Measurements from ENCODE around the gene PHLDA3.

Gene PHLDA3

GRCh38 chr1:201468844-201469644 is at the start of gene PHLDA3:
Gene PHLDA3 (minus strand): TSS chr1:201469188. CDS start chr1:201468786, 402 bp downstream.
- peak; percentile 88 for DNase-seq (ENCODE audit: low read depth)

DNA sequence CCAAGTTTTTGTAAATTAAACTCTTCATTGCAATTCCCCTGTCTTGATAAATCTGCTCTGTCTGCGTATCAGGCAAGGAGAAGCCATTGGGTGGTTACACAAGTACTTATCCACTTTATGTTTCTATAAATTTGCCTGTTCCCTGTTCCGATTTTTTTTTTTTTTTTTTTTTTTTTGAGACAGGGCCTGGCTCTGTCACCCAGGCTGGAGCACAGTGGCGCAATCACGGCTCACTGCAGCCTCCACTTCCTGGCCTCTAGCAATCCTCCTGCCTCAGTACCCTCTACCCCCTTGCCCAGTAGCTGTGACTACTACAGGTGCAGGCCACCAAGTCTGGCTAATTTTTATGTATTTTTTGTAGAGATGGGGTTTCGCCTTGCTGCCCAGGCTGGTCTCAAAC is 49.1 kb upstream of the PHLDA3 start:
- no peak for DNase-seq (ENCODE audit: low read depth)

DNA sequence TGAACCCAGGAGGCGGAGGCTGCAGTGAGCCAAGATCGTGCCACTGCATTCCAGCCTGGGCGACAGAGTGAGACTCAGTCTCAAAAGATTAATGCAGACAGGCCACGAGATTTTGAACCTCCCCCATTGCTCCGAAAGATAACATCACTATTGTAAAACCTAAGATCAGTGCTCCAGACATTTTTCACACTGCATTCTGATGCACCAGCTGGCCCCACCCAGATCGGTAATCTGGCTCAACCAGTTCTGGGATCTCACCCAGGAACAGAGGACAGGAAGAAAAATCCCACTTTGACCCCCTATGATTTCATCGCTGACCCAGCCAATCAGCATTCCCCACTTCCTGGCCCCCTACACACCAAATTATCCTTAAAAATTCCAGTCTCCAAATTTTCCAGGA is 48.6 kb upstream of the PHLDA3 start:
- DNase-seq (ENCODE audit: low read depth) = no peak

DNA sequence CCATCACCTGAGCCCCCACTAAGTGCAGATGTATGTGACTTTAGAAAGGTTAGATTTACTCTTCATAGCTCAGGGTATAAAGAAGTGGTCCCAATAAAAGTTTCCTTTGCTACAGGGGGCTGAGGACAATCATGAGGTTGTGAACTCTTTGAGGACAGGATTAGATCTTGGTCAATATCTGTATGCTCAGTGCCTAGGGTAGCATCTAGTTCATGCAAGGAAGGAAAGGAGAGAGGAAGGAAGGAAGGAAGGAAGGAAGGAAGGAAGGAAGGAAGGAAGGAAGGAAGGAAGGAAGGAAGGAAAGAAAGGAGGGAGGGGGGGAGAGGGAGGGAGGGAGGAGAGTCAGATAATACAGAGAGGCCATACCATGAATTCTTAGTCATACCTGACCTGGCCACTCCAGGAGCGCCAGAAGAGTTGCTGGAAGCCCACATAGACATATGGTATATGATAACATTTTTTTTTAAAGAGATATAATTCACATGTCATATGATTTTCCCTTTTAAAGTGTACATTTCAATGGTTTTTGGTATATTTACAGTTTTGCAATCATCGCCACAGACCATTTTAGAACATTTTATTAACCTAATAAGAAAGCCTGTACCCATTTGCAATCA is 47.6 kb upstream of the PHLDA3 start:
- no peak for DNase-seq (ENCODE audit: low read depth)

DNA sequence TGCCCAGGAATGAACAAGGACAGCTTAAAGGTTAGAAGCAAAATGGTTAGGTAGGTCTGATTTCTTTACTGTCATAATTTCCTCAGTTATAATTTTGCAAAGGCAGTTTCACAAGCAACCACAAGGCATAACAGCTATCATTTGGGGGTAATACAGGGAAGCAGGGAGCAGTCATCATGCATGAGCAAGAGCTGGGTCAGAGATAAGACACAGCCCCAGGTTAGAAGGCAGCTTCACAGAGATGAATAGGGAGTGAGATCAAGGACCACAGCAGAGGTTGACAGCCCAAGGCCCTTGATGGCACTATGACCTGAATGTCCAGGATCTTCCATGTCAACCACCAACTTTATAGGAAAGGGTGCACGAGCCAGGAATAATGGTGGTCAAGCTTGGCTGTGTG is 46.9 kb upstream of the PHLDA3 start:
- DNase-seq (ENCODE audit: low read depth) = peak; percentile 84

GRCh38 chr1:201515062-201515750 is 46.2 kb upstream of the PHLDA3 start:
- DNase-seq (ENCODE audit: low read depth) = no peak

- no peak for DNase-seq (ENCODE audit: low read depth)
These were observed 45.5 kb upstream of the PHLDA3 start for GRCh38 chr1:201514466-201514865.

DNA sequence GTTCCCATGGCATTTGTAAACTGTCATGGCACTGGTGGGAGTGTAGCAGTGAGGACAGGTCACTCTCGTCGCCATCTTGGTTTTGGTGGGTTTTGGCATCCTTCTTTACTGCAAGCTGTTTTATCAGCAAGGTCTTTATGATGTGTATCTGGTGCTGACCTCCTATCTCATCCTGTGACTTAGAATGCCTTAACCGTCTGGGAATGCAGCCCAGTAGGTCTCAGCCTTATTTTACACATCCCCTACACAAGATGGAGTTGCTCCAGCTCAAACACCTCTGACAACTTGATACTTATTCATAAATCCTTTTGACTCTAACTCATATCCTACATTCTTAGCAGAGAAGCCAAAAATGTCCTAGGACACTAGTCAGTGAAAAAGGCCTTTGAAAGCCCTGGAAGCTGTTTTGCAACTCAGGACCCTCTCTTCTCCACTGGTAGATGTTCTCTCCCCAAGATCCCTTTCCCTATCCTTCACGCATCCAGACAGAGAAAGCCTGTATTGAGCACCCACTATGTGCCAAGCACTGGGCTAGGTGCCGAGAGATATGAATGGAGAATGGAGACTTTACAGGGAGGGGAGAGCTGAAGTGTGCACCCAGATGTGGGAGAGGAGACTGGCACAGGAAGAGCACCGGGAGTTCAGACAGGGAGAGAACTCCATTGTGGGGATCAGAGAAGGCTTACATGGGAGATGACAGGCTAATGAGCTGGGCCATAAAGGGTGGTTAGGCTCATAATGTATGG is 44.7 kb upstream of the PHLDA3 start:
- DNase-seq (ENCODE audit: low read depth) = no peak

DNA sequence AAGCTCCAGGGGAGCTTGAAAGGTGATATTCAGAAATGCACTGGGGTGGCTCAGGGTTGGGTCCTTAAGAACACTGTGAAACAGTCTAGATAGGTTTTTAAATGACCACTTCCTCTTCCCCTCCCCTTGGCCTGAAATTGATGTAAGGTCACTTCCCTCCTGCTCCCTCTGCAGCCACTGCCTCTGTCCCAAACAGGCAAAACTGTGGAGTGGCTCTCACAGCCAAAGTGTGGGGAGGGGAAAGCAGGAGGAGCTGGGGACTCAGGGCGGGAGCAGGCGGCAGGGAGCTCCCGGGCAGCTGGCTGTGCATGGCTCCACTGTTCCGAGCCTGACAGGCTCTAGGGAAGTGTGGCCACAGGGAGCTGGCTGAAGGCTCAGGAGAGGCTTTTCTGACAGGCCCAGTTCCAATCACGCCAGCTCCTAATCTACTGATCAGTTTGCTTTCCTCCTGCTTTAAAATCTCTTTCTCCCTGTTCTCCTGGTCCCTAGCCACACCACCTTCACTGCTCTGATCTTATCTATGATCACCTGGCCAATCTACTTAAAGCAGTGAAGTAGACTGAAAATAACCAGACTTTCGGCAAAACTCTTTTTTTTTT is 43.1 kb upstream of the PHLDA3 start:
- no peak for DNase-seq (ENCODE audit: low read depth)

- no peak for DNase-seq (ENCODE audit: low read depth)
These were observed 42.5 kb upstream of the PHLDA3 start for GRCh38 chr1:201511396-201511940.

DNA sequence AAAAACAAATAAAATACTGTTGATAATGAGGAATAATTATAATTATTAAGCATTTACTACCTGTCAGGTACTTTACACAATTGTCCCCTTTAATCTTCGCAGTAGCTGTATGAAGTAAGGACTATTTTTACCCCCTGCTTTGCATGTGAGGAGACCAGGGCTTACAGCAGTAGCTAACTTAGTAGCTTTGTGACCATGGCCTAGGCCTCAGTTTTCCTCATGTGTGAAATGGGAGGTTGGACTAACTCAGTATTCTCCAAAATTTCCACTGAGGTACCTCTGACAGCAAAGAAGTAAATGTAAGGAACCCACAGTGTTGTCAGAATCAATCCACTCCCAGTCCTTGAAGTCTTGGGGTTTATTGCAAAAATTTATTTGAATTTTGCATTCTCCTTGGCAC is 41.7 kb upstream of the PHLDA3 start:
- DNase-seq (ENCODE audit: low read depth) = no peak

- no peak for DNase-seq (ENCODE audit: low read depth)
These were observed 40.8 kb upstream of the PHLDA3 start for GRCh38 chr1:201509601-201510374.

DNA sequence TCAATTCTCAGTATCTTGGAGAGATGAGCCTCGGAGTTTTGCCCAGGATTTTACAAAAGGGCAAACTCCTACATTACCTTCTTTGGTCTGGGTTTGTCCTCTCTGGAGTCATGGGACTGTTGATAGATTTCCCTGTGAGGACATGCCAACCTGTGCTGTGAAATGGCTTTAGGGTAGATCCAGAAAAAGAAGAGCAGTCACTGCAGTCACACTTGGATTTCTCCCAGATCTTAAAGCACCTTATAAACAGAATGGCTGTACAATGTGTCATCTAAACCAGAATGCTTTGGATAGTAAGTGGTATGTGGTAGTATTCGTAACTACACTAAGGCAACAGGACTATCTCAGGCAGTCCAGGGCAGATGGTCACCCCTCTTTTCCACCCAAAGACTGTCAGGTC is 39.8 kb upstream of the PHLDA3 start:
- peak; percentile 69 for DNase-seq (ENCODE audit: low read depth)

DNA sequence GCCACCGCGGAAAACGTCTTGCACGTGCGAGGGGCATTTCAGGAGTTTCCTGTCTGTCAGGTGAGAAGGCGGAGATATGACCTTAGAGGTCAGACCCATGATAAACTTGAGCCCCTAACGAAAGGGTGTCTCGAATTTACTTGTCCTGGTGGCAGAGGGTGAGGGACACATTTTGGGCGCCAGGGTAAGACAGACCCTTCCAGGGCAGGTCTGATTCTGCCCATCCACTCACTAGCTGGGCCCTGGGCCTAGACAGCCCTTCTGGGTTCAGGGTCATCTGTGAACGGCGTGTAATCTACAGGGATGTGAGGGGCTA is 38.3 kb upstream of the PHLDA3 start:
- DNase-seq (ENCODE audit: low read depth) = no peak

GRCh38 chr1:201506557-201507359 is 37.8 kb upstream of the PHLDA3 start, which contains the start of gene CSRP1:
Gene CSRP1 (minus strand): TSS chr1:201507123. CDS start chr1:201496303, 10,820 bp downstream.
- peak; percentile 85 for DNase-seq (ENCODE audit: low read depth)

DNA sequence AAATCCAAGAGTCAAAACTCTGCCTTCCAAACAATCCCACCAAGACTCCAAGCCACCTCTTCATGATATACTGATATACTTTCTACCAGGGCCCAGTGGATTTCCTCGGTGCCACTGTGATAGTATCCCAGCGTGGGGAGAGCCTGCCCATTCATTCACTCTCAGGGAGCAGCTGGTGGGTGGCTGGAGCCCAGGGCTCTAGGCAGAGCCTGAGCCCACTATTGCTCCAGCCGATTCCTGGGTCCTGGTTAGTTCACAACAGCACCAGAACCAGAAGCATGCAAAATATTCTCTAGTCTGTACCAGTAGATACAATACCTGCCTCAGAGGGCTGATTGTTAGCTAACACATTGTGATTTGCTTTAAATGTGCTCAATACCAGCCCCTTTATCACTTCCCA is 37.1 kb upstream of the PHLDA3 start:
- no peak for DNase-seq (ENCODE audit: low read depth)

GRCh38 chr1:201505503-201505890 is 36.5 kb upstream of the PHLDA3 start:
- DNase-seq (ENCODE audit: low read depth) = peak; percentile 60

DNA sequence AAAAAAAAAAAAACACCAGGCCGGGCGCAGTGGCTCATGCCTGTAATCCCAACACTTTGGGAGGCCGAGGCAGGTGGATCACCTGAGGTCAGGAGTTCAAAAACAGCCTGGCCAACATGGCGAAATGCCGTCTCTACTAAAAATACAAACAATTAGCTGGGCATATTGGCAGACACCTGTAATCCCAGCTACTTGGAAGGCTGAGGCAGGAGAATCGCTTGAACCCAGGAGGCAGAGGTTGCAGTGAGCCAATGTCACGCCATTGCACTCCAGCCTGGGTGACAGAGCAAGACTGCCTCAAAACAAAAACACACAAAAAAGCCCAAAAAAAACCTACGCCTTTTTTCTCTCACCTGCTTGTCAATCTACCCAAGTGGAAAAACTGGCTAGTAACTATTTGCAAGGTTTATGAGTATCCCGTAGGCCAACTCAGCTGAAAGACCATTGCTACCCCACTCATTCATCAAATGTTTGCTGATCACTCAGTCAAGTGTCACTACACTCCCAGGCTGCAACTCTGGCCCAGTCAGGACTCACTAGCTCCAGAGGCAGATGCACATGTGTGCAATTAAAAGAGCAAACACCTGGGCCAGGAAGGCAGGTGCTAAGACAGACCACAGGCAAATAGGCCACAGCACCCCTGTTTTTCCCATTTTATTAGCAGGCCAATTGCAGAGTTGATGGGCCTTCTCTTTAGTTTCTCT is 36.0 kb upstream of the PHLDA3 start:
- no peak for DNase-seq (ENCODE audit: low read depth)

- DNase-seq (ENCODE audit: low read depth) = peak; percentile 86
These were observed 35.2 kb upstream of the PHLDA3 start for GRCh38 chr1:201504179-201504631.
